Measurements from ENCODE around the gene C8A.

Gene C8A

GRCh38 chr1:56952501-56952900 is 97.9 kb downstream of the C8A start:
- Histone ChIP-seq H3K36me3 (no peaks in the 10 kb centered on the region), H3K9ac (no peak overlapping the region), H3K4me2 (peak overlapping the region; percentile 52; the same call in 1 of the 2 replicates), H3K4me3 (no peak overlapping the region), H3K27me3 (no peaks in the 10 kb centered on the region), H4K20me1 (no peaks in the 10 kb centered on the region), H3K27ac (no peak overlapping the region), H3K9me3 (no peaks in the 10 kb centered on the region), H3K4me1 (peaks cover 28% of the 10 kb centered on the region)
- no peak for TF ChIP-seq Cebpa-rat (IDR thresholded peaks at IDR 0.05)

- no peaks in the 10 kb centered on the region for H3K9me3 ChIP-seq
- H3K4me2 ChIP-seq: no peak overlapping the region
- H3K36me3 ChIP-seq: no peaks in the 10 kb centered on the region
- no peak overlapping the region for H3K9ac ChIP-seq
- no peak overlapping the region for H3K27ac ChIP-seq
- TF ChIP-seq Cebpa-rat (IDR thresholded peaks at IDR 0.05): no peak
- peaks cover 23% of the 10 kb centered on the region for H3K4me1 ChIP-seq
- no peaks in the 10 kb centered on the region for H4K20me1 ChIP-seq
- H3K4me3 ChIP-seq: no peak overlapping the region
- no peaks in the 10 kb centered on the region for H3K27me3 ChIP-seq
These were observed 98.8 kb downstream of the C8A start for GRCh38 chr1:56953386-56953785.

GRCh38 chr1:56954664-56955063 is 100.1 kb downstream of the C8A start:
- H3K4me2 ChIP-seq: no peak overlapping the region

GRCh38 chr1:56957931-56958330 is 103.3 kb downstream of the C8A start:
- H4K20me1 ChIP-seq: no peaks in the 10 kb centered on the region
- no peaks in the 10 kb centered on the region for H3K9me3 ChIP-seq
- no peaks in the 10 kb centered on the region for H3K36me3 ChIP-seq
- no peak overlapping the region for H3K4me2 ChIP-seq
- no peak overlapping the region for H3K4me3 ChIP-seq
- no peaks in the 10 kb centered on the region for H3K27me3 ChIP-seq
- H3K4me1 ChIP-seq: no peaks in the 10 kb centered on the region
- H3K9ac ChIP-seq: no peak overlapping the region
- TF ChIP-seq Cebpa-rat (IDR thresholded peaks at IDR 0.05): no peak
- no peak overlapping the region for H3K27ac ChIP-seq

More at GRCh38 chr1:56954664-56955063, 100.1 kb downstream of the C8A start:
- Histone ChIP-seq H3K9me3 (no peaks in the 10 kb centered on the region), H4K20me1 (no peaks in the 10 kb centered on the region), H3K36me3 (no peaks in the 10 kb centered on the region), H3K27me3 (no peaks in the 10 kb centered on the region), H3K9ac (no peak overlapping the region), H3K4me1 (peaks cover 20% of the 10 kb centered on the region), H3K4me3 (no peak overlapping the region), H3K27ac (no peak overlapping the region)
- TF ChIP-seq Cebpa-rat (IDR thresholded peaks at IDR 0.05): no peak

- no peaks in the 10 kb centered on the region for H3K27me3 ChIP-seq
- no peak for TF ChIP-seq Cebpa-rat (IDR thresholded peaks at IDR 0.05)
- no peak overlapping the region for H3K27ac ChIP-seq
- no peaks in the 10 kb centered on the region for H3K4me1 ChIP-seq
- no peaks in the 10 kb centered on the region for H4K20me1 ChIP-seq
- H3K9me3 ChIP-seq: no peaks in the 10 kb centered on the region
- no peak overlapping the region for H3K9ac ChIP-seq
- no peak overlapping the region for H3K4me2 ChIP-seq
- no peaks in the 10 kb centered on the region for H3K36me3 ChIP-seq
- H3K4me3 ChIP-seq: no peak overlapping the region
These were observed 103.9 kb downstream of the C8A start for GRCh38 chr1:56958526-56958925.

GRCh38 chr1:56961426-56961825 is 106.8 kb downstream of the C8A start:
- Histone ChIP-seq H3K4me1 (no peaks in the 10 kb centered on the region), H3K9me3 (no peaks in the 10 kb centered on the region)

GRCh38 chr1:56963667-56964066 is 109.1 kb downstream of the C8A start:
- Histone ChIP-seq H3K36me3 (no peaks in the 10 kb centered on the region), H3K4me1 (no peaks in the 10 kb centered on the region), H3K27ac (no peak overlapping the region), H3K27me3 (no peaks in the 10 kb centered on the region), H3K4me2 (no peak overlapping the region), H3K9me3 (no peaks in the 10 kb centered on the region), H3K4me3 (no peak overlapping the region), H3K9ac (no peak overlapping the region), H4K20me1 (no peaks in the 10 kb centered on the region)
- TF ChIP-seq Cebpa-rat (IDR thresholded peaks at IDR 0.05): no peak

More at GRCh38 chr1:56961426-56961825, 106.8 kb downstream of the C8A start:
- H3K27ac ChIP-seq: no peak overlapping the region
- no peaks in the 10 kb centered on the region for H4K20me1 ChIP-seq
- H3K4me2 ChIP-seq: no peak overlapping the region
- no peaks in the 10 kb centered on the region for H3K36me3 ChIP-seq
- no peak overlapping the region for H3K4me3 ChIP-seq
- no peaks in the 10 kb centered on the region for H3K27me3 ChIP-seq
- no peak overlapping the region for H3K9ac ChIP-seq
- TF ChIP-seq Cebpa-rat (IDR thresholded peaks at IDR 0.05): no peak

- Histone ChIP-seq H3K4me3 (no peak overlapping the region), H3K36me3 (no peaks in the 10 kb centered on the region), H3K27me3 (no peaks in the 10 kb centered on the region), H3K9ac (no peak overlapping the region), H3K27ac (no peak overlapping the region), H4K20me1 (no peaks in the 10 kb centered on the region), H3K4me2 (no peak overlapping the region), H3K9me3 (0 out of 2 replicates have a peak, but pooled peaks cover 4% of the 10 kb centered on the region), H3K4me1 (no peaks in the 10 kb centered on the region)
- no peak for TF ChIP-seq Cebpa-rat (IDR thresholded peaks at IDR 0.05)
These were observed 109.9 kb downstream of the C8A start for GRCh38 chr1:56964349-56965017.

GRCh38 chr1:56965191-56965590 is 110.6 kb downstream of the C8A start:
- no peak overlapping the region for H3K4me3 ChIP-seq
- H3K36me3 ChIP-seq: no peaks in the 10 kb centered on the region
- H4K20me1 ChIP-seq: no peaks in the 10 kb centered on the region
- no peak for TF ChIP-seq Cebpa-rat (IDR thresholded peaks at IDR 0.05)
- no peak overlapping the region for H3K9ac ChIP-seq
- H3K27me3 ChIP-seq: no peaks in the 10 kb centered on the region
- no peaks in the 10 kb centered on the region for H3K4me1 ChIP-seq
- H3K9me3 ChIP-seq: 0 out of 2 replicates have a peak, but pooled peaks cover 4% of the 10 kb centered on the region
- H3K27ac ChIP-seq: no peak overlapping the region
- no peak overlapping the region for H3K4me2 ChIP-seq

GRCh38 chr1:56965916-56966697 is 111.5 kb downstream of the C8A start, which contains the start of gene C8B:
Gene C8B (minus strand): TSS chr1:56966015. CDS start chr1:56965948, 67 bp downstream.
- Histone ChIP-seq H3K27ac (no peak within 1 kb of the TSS), H4K20me1 (no peaks in the 10 kb centered on the region), H3K4me3 (no peak within 1 kb of the TSS), H3K4me1 (no peaks in the 10 kb centered on the region), H3K9ac (no peak within 1 kb of the TSS), H3K4me2 (no peak within 1 kb of the TSS), H3K9me3 (0 out of 2 replicates have a peak, but pooled peaks cover 4% of the 10 kb centered on the region), H3K27me3 (no peaks in the 10 kb centered on the region), H3K36me3 (no peaks in the 10 kb centered on the region)
- TF ChIP-seq Cebpa-rat (IDR thresholded peaks at IDR 0.05): no peak
